Right lobe of liver (tissue), 6 donors: ENCODE data around the gene ERN1. TPM values are rescaled to one million over a fixed set of nuclear protein-coding genes. Genes with fewer than 3 reads are reported as not detected.
"Not testable (repeated sequence)": the region's sequence is repeated elsewhere in the genome, so short reads cannot be mapped to it uniquely, and the experiment has no call there.

Experiments used
- ATAC-seq, 4 donors: fragments of 200-7000 bp; cut with Tn5 transposase; one replicate each; pipeline ENCODE4 v1.9.1; 2020; ENCODE audit warnings: mild to moderate bottlenecking in 4 of 4, moderate library complexity in 4 of 4
- DNase-seq, 3 donors: peaks; one replicate each; pipeline ENCODE4 v3.0.0-alpha.2; 2020
- H3K27ac ChIP-seq, 3 donors: fragments of 200-600 bp; one replicate each; pipeline ENCODE4 v1.8.0; 2022
- H3K27me3 ChIP-seq, 2 donors: fragments of 200-600 bp; one replicate each; pipeline ENCODE4 v1.8.0; 2022
- H3K36me3 ChIP-seq, 4 donors: fragments of 200-600 bp; sonication (generic) in 1 of 4; one replicate each; pipeline versions ENCODE4 v1.5.1 to v1.8.0; 2017 to 2022; ENCODE audit warnings: control low read depth in 1 of 4
- H3K4me1 ChIP-seq, 4 donors: fragments of 200-600 bp; sonication (generic) in 1 of 4; one replicate each; pipeline versions ENCODE4 v1.5.1 to v1.8.0; 2017 to 2022; ENCODE audit warnings: control low read depth in 1 of 4
- H3K4me3 ChIP-seq, 3 donors: fragments of 200-600 bp; one replicate each; pipeline ENCODE4 v1.8.0; 2022
- H3K9me3 ChIP-seq, 4 donors: fragments of 200-600 bp; sonication (generic) in 1 of 4; one replicate each; pipeline versions ENCODE4 v1.5.1 to v1.8.0; 2017 to 2022; ENCODE audit warnings: control low read depth in 1 of 4
- POLR2A ChIP-seq: fragments of 450-650 bp; IDR thresholded peaks from one replicate; pipeline ENCODE4 v1.6.1; 2017; ENCODE audit warnings: antibody characterized with exemption, mild to moderate bottlenecking
- WGBS: methylation state at CpG from one replicate; pipeline ENCODE4 v1.1.6; 2018; ENCODE audit warnings: low coverage, low lambda C conversion rate; ENCODE audit not compliant: insufficient coverage; ENCODE audit errors: missing lambda C conversion rate; 5-methylcytosine and 5-hydroxymethylcytosine counted together
- intact Hi-C, 2 donors: fragments of 100-400 bp; cut with DNase I; formaldehyde crosslinking; loops; one replicate each; pipeline versions ENCODE4 v1.11.2 to v1.14.1; 2022
- total RNA-seq, 6 experiments: library from RNA; depleted of rRNA in 2 of 6; stranded (reverse); fragments of >200 nt in 2 of 6; fragmentation: NEBNext Ultra II Directional in 3 of 6; extraction: Animal tissue kit (Norgen Biotek cat#: 25700) in 3 of 6; gene quantifications; one replicate each; pipeline versions ENCODE4 v1.1.0 to v1.2.4, GENCODE V29; 2016 to 2023
- TF ChIP-seq, protein P1 (sequence below), 4 donors: fragments of 200-600 bp in 3 of 4; fragments of 450-650 bp in 1 of 4; IDR thresholded peaks; one replicate each; pipeline versions ENCODE4 v1.5.1 to v1.8.0; 2016 to 2022; ENCODE audit warnings: antibody characterized with exemption in 4 of 4, mild to moderate bottlenecking in 2 of 4
- donor health status: DM: no; HTN: yes; CAD: no.
- donor health status: DM: no; HTN: no; CAD: no.
- donor health status: DM: no; HTN: no; CAD: no.
- donor health status: DM: no; HTN: yes; CAD: no.
- donor health status: DM: no; HTN: yes; CAD: no.

Gene ERN1
- total RNA-seq, 6 experiments from 2014 or later: 22.7 to 47.6 (median 28.7) TPM

DNA sequence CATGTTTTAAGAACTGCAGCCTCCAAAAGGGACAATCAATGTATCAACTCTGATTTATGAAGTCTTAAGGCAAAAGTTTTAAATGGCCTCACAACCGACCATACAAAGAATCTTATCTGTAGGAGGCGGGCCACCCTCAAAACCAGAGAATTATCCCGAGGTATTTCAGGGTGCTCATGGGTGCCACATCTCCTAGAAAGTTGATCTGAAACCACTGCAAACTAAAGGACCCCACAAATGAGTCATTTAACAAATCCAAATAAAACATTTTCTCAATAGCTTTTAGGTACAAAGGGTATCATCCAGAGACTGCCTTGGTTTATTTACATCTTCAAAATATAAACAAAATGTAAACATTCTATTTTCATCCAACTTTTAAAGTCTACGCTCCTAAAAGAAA is 6.8 kb downstream of the ERN1 start:
- intact Hi-C loops: loop anchor here in 1 of 2 donors (10.0 kb wide), 1 partner anchor 58 kb away; no protein-coding TSS in a partner anchor
- Histone ChIP-seq H3K4me1 (peaks cover 0 to 73% (median 15%) of the 10 kb centered on the region in 4 donors), H3K27me3 (no peaks in the 10 kb centered on the region), H3K27ac (peak overlapping the region in 1 of 3 donors; percentile 19), H3K9me3 (no peaks in the 10 kb centered on the region), H3K36me3 (no peaks in the 10 kb centered on the region), H3K4me3 (no peak overlapping the region)
- TF ChIP-seq, protein P1, sequence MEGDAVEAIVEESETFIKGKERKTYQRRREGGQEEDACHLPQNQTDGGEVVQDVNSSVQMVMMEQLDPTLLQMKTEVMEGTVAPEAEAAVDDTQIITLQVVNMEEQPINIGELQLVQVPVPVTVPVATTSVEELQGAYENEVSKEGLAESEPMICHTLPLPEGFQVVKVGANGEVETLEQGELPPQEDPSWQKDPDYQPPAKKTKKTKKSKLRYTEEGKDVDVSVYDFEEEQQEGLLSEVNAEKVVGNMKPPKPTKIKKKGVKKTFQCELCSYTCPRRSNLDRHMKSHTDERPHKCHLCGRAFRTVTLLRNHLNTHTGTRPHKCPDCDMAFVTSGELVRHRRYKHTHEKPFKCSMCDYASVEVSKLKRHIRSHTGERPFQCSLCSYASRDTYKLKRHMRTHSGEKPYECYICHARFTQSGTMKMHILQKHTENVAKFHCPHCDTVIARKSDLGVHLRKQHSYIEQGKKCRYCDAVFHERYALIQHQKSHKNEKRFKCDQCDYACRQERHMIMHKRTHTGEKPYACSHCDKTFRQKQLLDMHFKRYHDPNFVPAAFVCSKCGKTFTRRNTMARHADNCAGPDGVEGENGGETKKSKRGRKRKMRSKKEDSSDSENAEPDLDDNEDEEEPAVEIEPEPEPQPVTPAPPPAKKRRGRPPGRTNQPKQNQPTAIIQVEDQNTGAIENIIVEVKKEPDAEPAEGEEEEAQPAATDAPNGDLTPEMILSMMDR (IDR thresholded peaks at IDR 0.05): no peak
- no peak for TF ChIP-seq POLR2A
- WGBS: 51% methylated on average over 4 of the region's 4 CpGs
- ATAC-seq (no peak), DNase-seq (no peak)

DNA sequence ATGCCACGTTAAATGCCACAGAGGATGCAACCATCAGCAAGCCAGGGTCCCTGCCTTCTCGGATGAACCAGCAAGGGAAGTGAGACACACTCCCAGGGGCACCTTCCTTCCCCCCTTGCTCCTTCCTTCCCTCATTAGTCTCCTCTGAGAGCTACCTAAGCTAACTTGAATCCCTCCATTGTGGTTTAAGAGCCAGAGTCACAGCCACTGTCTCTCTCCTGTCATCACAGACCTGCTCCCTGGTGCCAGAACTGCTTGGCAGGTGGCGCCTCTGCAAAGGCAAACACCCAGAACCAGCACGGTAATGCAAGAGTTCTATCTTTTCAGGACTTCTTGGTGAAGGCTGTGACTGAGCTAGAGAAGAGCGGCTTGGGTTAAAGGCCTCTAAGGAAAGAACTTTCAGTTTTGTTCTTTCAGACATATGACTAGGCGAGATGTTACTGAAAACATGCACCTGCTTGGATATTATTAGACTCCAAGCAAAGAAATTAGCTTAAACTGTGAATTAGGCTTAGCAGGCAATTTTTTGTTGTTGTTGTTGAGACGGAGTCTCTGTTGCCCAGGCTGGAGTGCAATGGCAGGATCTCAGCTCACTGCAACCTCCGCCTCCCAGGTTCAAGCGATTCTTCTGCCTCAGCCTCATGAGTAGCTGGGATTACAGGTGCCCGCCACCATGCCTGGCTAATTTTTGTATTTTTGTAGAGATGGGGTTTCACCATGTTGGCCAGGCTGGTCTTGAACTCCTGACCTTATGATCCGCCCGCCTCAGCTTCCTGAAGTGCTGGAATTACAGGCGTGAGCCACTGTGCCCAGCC is 8.8 kb downstream of the ERN1 start:
- H3K9me3 ChIP-seq, H3K27me3 ChIP-seq, H3K4me3 ChIP-seq, H3K36me3 ChIP-seq: not testable (repeated sequence)
- H3K4me1 ChIP-seq: peaks cover 0 to 68% (median 14%) of the 10 kb centered on the region in 4 donors
- TF ChIP-seq, protein P1 (IDR thresholded peaks at IDR 0.05): peak in 1 of 4 donors; percentile 10
- DNase-seq (peak in 2 of 3 donors; percentile 48 to 64), ATAC-seq (peak; percentile 56 to 77 (median 72))
- WGBS: 69% methylated on average over 11 of the region's 13 CpGs
- H3K27ac ChIP-seq: peak overlapping the region in 2 of 3 donors; percentile 43 to 47
- intact Hi-C loops: loop anchor here in 1 of 2 donors (10.0 kb wide), 1 partner anchor 56 kb away; no protein-coding TSS in a partner anchor

- peak in 1 of 4 donors; percentile 18 for ATAC-seq
- WGBS: 20% methylated on average over 2 of the region's 3 CpGs
- Histone ChIP-seq H3K27me3 (no peaks in the 10 kb centered on the region), H3K27ac (peak overlapping the region; percentile 24 to 47 (median 43)), H3K4me3 (no peak overlapping the region), H3K4me1 (peaks cover 0 to 68% (median 20%) of the 10 kb centered on the region in 4 donors), H3K9me3 (no peaks in the 10 kb centered on the region), H3K36me3 (no peaks in the 10 kb centered on the region)
- TF ChIP-seq, protein P1 (IDR thresholded peaks at IDR 0.05): no peak
- TF ChIP-seq POLR2A: no peak
- intact Hi-C loops: loop anchor here in 1 of 2 donors (10.0 kb wide), 1 partner anchor 55 kb away; no protein-coding TSS in a partner anchor
- DNase-seq: no peak
Observed at GRCh38 chr17:64120159-64120810, 9.7 kb downstream of the ERN1 start.

GRCh38 chr17:64117981-64118979 is 11.7 kb downstream of the ERN1 start:
- H3K36me3 ChIP-seq: no peaks in the 10 kb centered on the region
- peak; percentile 43 to 68 (median 67) for DNase-seq
- 39% methylated on average over 8 of the region's 10 CpGs for WGBS
- H3K27me3 ChIP-seq: no peaks in the 10 kb centered on the region
- ATAC-seq: peak; percentile 19 to 51 (median 37)
- H3K4me3 ChIP-seq: no peak overlapping the region
- intact Hi-C loops: no loop called here
- H3K27ac ChIP-seq: peak overlapping the region in 2 of 3 donors; percentile 9 to 29
- no peaks in the 10 kb centered on the region for H3K9me3 ChIP-seq
- peaks cover 0 to 67% (median 23%) of the 10 kb centered on the region in 4 donors for H3K4me1 ChIP-seq
- TF ChIP-seq POLR2A: no peak
- TF ChIP-seq, protein P1 (IDR thresholded peaks at IDR 0.05): no peak
